Activated CD8-positive, alpha-beta memory T cell treated with anti-CD3 and anti-CD28 coated beads, Interleukin-2, amount 50 U/mL, for 4 hours (primary cell): ENCODE results near the gene GJB6.

Experiments
- DNase-seq: peaks from one replicate; pipeline ENCODE4 v3.0.0-alpha.2; 2020

The GJB6 gene

GRCh38 chr13:20185366-20186056 is 46.6 kb downstream of the GJB6 start:
- no peak for DNase-seq

DNA sequence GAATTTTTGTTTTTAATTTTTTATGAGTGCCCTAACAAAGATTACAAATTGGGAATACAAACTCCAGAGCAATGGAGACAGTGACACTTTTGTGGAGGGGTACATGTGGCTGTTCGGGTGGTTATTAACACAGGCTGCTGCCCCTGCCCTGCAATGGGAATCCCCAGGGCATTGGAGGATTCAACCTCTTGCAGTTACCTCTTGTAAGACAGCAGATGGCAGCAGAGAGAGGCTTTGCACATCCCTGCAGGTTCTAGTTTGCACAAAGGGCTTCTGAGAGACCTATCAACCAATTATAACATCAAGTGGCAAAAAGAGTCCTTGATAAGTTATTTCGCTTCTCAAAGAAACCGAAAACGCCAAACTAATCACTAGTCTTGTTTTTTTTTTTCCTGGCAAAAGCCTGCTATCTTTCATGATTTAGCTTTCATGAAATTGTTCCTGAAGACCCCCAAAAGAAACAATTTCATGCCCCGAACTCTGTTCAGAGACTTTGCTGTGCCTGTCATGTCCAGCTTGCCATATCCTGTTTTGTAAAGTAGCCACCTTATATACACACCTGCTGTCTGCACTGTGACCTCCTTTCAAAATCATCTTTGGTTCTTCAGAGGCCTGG is 49.8 kb downstream of the GJB6 start:
- peak; percentile 45 for DNase-seq

GRCh38 chr13:20181188-20181587 is 50.9 kb downstream of the GJB6 start:
- no peak for DNase-seq

DNA sequence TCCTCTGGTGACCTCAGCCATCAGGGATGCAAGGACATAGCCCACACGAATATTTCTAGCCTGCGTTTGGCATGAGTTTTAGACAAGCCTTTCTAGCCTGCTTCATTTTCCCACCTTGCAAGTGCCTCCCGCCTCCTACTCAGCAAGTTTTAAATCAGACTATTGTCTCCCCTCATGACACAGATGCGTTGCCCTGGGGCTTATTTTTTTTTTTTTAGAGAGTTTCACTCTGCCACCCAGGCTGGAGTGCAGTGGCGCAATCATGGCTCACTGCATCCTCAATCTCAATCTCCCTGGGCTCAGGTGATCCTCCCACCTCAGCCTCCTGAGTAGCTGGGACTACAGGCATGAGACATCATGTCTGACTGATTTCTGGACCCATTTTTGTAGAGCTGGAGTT is 54.0 kb downstream of the GJB6 start:
- DNase-seq = no peak

DNA sequence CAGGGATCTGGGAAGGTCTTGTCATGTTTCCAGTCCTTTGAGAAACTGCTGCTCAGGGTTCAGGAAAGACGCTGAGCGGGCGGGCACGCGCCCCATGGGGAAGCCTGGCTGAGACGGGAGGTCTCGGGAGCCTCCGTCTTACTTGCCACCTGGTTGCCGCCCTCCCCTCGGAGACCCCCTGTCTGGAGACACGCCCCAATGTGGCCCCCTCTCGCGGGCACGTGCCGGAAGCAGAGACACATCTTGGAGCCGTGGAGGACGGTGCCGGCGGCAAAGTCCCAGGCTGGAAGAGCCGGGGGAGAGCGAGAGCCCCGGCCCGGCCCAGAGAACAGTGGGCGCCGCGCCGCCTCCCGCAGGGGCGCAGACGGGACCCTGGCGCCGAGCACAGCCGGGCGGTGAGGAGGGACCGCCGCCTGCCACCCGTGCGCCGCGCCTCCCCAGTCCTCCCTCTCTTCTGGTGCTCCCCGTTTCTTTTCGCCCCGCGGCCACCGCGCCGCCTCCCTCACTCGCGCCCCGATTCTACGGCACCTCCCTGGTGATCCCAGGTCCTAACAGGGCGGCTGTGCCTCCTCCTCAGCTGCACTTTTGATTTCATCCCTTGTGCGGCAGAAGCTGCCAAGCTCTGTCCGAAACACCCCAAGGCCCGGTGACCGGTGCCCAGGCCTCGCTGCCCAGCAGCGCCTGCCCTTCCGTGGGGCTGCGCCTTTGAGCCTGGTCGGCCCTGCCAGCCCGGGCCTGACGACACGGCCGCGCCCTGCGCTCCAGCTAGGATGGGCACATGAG is 54.9 kb downstream of the GJB6 start:
- DNase-seq = no peak

- no peak for DNase-seq
These were observed 56.0 kb downstream of the GJB6 start for GRCh38 chr13:20175907-20176652.

DNA sequence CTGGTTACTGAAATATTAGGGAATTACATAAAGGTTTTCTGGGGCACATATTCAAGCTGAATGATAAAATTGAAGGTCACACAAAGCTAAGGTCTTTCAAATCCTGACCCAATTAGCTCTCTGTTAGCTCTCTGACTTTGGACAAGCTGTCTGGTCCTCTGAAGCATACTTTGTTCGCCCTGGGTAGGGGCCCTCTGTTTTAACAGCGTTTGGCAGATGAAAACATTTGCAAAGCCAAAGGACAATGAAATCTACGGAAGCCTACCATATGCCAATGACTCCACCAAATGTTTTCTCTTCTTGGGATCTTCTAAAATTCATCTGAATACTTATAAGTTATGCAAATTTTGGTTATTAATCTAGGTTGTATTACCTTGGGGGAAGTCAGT is 56.7 kb downstream of the GJB6 start:
- DNase-seq = no peak

DNA sequence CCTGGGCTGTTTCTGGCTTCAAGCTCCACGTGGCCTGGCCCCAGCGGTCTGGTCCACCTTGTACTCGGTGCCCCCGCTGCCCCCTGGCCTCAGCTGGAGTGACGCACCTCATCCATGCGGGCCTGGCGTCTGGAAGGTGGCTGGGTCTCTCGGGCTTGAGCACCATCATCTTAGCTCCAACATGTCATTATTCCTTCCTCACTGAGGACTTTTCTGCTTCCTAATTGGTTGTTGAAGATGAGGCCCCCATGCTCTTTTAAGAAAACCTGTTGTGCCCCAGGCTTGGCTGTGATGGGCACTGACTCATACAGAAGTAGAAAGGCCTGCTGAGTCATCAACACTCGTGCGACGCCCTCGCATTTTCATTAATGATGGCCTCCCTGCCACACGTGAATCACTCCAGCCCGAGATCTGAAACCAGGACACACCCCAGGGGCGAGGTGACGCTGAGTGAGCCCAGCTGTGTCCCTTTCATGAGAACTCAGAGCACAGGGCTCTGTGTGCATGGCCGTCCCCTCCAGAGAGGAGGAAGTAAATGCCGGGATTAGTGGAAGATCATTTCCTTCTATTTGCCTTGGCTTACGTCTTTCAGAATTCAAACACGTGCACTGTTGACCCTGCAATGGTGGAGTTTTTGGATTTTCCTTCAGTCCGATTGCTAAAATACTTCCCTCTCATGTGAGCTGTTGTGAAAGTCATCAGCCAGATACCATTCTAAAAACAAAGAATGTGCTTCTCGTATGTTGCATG is 57.3 kb downstream of the GJB6 start:
- DNase-seq = peak; percentile 68

- no peak for DNase-seq
These were observed 58.9 kb downstream of the GJB6 start for GRCh38 chr13:20173116-20173746.
